Left ventricle myocardium inferior (tissue), 1 donor: ENCODE measurements around the gene BICC1. TPM values are rescaled to one million over a fixed set of nuclear protein-coding genes. Genes with fewer than 3 reads are reported as not detected.

Experiments used
- DNase-seq: peaks from one replicate; pipeline ENCODE4 v3.0.0-alpha.2; 2020
- H3K27ac ChIP-seq: fragments of 200-600 bp; replicated peaks from 2 replicates; pipeline ENCODE4 v1.8.0; 2021
- H3K27me3 ChIP-seq: fragments of 200-600 bp; 2 replicates; pipeline ENCODE4 v1.8.0; 2021; ENCODE audit warnings: low read depth
- H3K36me3 ChIP-seq: fragments of 200-600 bp; 2 replicates; pipeline ENCODE4 v1.8.0; 2021
- H3K4me1 ChIP-seq: fragments of 200-600 bp; 2 replicates; pipeline ENCODE4 v1.8.0; 2021
- H3K4me3 ChIP-seq: fragments of 200-600 bp; 2 replicates; pipeline ENCODE4 v1.8.0; 2021; ENCODE audit warnings: mild to moderate bottlenecking, moderate library complexity
- H3K9me3 ChIP-seq: fragments of 200-600 bp; replicated peaks from 2 replicates; pipeline ENCODE4 v1.8.0; 2021
- intact Hi-C: fragments of 100-400 bp; cut with micrococcal nuclease; formaldehyde crosslinking; loops from one replicate; pipeline ENCODE4 v1.11.0; 2022
- total RNA-seq: library from RNA; stranded (reverse); fragmentation: NEBNext Ultra II Directional; extraction: Animal tissue kit (Norgen Biotek cat#: 25700); gene quantifications from one replicate; pipeline ENCODE4 v1.2.1, GENCODE V29; 2021
- TF ChIP-seq, protein P1 (sequence below): fragments of 200-600 bp; IDR thresholded peaks from 2 replicates; pipeline ENCODE4 v1.8.0; 2021; ENCODE audit warnings: antibody characterized with exemption, mild to moderate bottlenecking, borderline replicate concordance
- donor health status: DM: no; HTN: yes; CAD: no; lungs with severe emphysema.

Gene BICC1
- total RNA-seq, 1 donor from 2014 or later = 5.7 TPM

DNA sequence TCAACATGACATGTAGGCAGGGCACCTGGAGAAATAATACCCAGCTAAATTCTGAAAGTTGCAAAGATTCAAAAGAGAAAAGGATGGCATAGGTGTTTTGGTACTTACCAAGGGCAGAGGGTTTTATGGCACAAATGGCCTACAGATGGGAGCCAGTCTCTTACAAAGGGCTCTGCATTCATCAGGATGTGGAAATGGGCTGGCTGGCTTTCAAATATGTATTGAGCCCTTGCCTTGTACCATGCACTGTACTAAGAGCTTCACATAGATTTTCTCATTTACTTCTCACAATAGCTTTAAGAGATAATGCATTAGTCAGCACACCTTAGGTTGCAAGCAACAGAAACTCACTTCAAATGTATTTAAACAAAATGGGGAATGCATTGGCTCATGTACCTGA lies 327.1 kb downstream of the BICC1 start:
- DNase-seq = no peak
- peaks cover 3% of the 10 kb centered on the region for H3K27me3 ChIP-seq
- TF ChIP-seq, protein P1, sequence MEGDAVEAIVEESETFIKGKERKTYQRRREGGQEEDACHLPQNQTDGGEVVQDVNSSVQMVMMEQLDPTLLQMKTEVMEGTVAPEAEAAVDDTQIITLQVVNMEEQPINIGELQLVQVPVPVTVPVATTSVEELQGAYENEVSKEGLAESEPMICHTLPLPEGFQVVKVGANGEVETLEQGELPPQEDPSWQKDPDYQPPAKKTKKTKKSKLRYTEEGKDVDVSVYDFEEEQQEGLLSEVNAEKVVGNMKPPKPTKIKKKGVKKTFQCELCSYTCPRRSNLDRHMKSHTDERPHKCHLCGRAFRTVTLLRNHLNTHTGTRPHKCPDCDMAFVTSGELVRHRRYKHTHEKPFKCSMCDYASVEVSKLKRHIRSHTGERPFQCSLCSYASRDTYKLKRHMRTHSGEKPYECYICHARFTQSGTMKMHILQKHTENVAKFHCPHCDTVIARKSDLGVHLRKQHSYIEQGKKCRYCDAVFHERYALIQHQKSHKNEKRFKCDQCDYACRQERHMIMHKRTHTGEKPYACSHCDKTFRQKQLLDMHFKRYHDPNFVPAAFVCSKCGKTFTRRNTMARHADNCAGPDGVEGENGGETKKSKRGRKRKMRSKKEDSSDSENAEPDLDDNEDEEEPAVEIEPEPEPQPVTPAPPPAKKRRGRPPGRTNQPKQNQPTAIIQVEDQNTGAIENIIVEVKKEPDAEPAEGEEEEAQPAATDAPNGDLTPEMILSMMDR = no peak

DNA sequence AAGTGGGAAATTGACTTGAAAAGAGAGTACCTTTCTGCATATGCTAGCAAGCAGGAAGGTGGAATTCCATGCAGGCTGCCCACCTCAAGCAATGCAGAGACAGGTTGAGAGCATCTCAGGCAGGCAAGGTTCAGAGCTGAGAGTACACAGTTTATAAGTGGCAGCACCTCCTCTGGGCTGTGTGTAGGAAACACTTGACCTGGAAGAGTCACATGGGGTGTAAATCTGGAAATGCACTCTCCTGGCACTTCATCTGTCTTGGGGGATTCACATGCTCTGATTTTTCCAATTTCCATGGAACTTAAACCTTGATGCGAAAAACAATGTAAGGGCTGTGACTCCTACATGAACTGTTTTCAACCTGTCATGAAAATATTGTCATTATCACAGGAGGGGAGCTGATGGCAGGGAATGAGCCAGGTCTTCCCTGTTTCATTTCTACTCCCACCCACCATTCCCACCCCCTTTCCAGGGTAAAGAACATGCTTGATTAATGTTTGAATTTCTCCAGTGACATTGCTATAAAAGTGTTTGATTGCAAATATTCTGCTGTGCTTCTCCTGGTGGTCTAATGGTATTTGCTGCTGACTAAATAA lies 328.3 kb downstream of the BICC1 start:
- TF ChIP-seq, protein P1 = no peak
- peaks cover 3% of the 10 kb centered on the region for H3K27me3 ChIP-seq
- H3K4me3 ChIP-seq = no peak overlapping the region
- intact Hi-C loops = no loop called here
- no peaks in the 10 kb centered on the region for H3K36me3 ChIP-seq
- H3K4me1 ChIP-seq = no peaks in the 10 kb centered on the region
- no peak overlapping the region for H3K27ac ChIP-seq
- no peak for DNase-seq
- no peaks in the 10 kb centered on the region for H3K9me3 ChIP-seq

More for the DNA sequence above, 327.1 kb downstream of the BICC1 start:
- intact Hi-C loops = no loop called here
- no peaks in the 10 kb centered on the region for H3K4me1 ChIP-seq
- H3K9me3 ChIP-seq = no peaks in the 10 kb centered on the region
- no peak overlapping the region for H3K27ac ChIP-seq
- H3K36me3 ChIP-seq = no peaks in the 10 kb centered on the region
- no peak overlapping the region for H3K4me3 ChIP-seq

DNA sequence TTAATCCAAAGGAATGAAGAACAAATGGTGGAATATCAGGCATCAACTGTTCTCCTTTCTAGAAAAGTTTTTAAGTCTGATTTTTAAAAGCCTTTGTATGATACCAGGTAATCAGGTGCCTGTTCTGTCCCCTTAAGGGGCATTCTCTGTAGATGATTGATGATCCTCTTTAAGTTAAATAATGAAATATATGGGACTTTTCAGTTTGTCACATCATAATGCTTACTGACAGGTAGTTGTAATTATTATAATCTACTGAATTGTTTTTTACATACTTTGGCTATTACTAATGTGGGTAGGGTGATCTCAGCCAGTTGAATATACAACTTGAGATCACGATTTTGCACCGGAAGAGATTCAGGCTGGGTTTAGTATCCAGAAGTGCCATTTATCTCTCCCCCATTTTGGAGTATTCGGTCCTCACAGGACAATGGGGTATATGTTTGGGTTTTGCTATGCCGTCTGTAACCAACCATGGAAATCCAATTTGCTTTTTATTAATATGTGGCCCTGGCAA lies 330.2 kb downstream of the BICC1 start:
- Histone ChIP-seq H3K4me3 (no peak overlapping the region), H3K27ac (no peak overlapping the region), H3K27me3 (peaks cover 3% of the 10 kb centered on the region), H3K4me1 (no peaks in the 10 kb centered on the region), H3K36me3 (no peaks in the 10 kb centered on the region), H3K9me3 (no peaks in the 10 kb centered on the region)
- intact Hi-C loops = no loop called here
- TF ChIP-seq, protein P1 = no peak
- DNase-seq = no peak

DNA sequence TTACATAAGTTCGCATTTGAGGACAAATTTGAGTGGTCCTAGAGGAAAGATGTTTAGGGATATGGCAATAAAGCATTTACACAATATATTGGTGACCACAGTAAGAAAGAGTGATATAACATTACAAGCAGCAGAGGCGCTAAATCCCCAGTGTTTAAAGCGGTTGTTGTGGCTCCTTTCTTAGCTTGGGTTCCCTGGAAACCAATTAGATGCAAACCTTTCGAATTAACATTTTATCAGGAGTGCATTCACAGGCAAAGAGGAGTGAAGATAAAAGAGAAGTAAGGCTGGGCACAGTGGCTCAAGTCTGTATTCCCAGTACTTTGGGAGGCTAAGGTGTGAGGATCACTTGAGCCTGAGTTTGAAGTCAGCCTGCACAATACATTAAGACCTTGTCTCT lies 331.1 kb downstream of the BICC1 start:
- intact Hi-C loops = no loop called here
- no peaks in the 10 kb centered on the region for H3K36me3 ChIP-seq
- H3K9me3 ChIP-seq = no peaks in the 10 kb centered on the region
- no peak overlapping the region for H3K27ac ChIP-seq
- H3K4me1 ChIP-seq = no peaks in the 10 kb centered on the region
- no peak for DNase-seq
- TF ChIP-seq, protein P1 = no peak
- peaks cover 3% of the 10 kb centered on the region for H3K27me3 ChIP-seq
- H3K4me3 ChIP-seq = no peak overlapping the region

DNA sequence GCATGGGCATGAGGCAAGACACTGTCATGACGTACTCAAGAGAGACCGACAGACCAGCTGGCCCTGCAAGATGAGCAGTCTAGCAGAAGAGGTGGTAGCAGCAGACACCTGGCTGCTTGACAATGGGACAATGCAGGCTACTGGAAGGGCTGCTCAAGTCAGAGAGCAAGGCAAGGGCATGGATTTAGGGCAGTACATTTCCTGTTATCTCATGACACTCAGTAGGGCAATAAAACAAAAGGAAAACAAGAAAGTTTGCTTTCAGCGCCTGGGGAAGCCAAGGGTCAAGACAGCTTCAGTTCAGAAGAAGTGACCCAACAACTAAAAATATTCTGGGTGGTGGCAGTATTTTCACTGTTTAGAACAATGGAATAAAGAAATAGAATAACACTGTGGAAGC lies 332.0 kb downstream of the BICC1 start:
- Histone ChIP-seq H3K4me1 (no peaks in the 10 kb centered on the region), H3K27me3 (peaks cover 3% of the 10 kb centered on the region), H3K36me3 (no peaks in the 10 kb centered on the region), H3K27ac (no peak overlapping the region), H3K4me3 (no peak overlapping the region), H3K9me3 (no peaks in the 10 kb centered on the region)
- no peak for DNase-seq
- intact Hi-C loops = no loop called here
- TF ChIP-seq, protein P1 = no peak
